ENCODE results near the gene RGSL1.

The RGSL1 gene

GRCh38 chr1:182589931-182590330, 140.0 kb downstream of the RGSL1 start:
- no peak for DNase-seq

- peak; percentile 63 for DNase-seq
Observed at GRCh38 chr1:182595641-182596240, 145.8 kb downstream of the RGSL1 start.

GRCh38 chr1:182596934-182597333, 147.0 kb downstream of the RGSL1 start:
- DNase-seq = no peak

GRCh38 chr1:182598296-182598695, 148.3 kb downstream of the RGSL1 start:
- DNase-seq = no peak

GRCh38 chr1:182599339-182599738, 149.4 kb downstream of the RGSL1 start:
- no peak for DNase-seq

- DNase-seq = no peak
Observed at GRCh38 chr1:182600036-182600713, 150.2 kb downstream of the RGSL1 start.

- no peak for DNase-seq
Observed at GRCh38 chr1:182600745-182601415, 150.9 kb downstream of the RGSL1 start.

GRCh38 chr1:182601416-182601786, 151.5 kb downstream of the RGSL1 start:
- DNase-seq = peak; percentile 79

GRCh38 chr1:182601913-182602312, 152.0 kb downstream of the RGSL1 start:
- DNase-seq = no peak

- DNase-seq = peak; percentile 67
Observed at GRCh38 chr1:182602935-182603645, 153.1 kb downstream of the RGSL1 start.

- DNase-seq = peak; percentile 25
Observed at GRCh38 chr1:182603646-182604174, 153.8 kb downstream of the RGSL1 start.

GRCh38 chr1:182604175-182605164, 154.5 kb downstream of the RGSL1 start, which contains the start of gene RGS16:
TSS of gene RGS16 (minus strand) at chr1:182604389. CDS start at chr1:182604259, 130 bp downstream.
- peak; percentile 97 for DNase-seq

- DNase-seq = no peak
Observed at GRCh38 chr1:182607566-182607965, 157.6 kb downstream of the RGSL1 start.

GRCh38 chr1:182608236-182608635, 158.3 kb downstream of the RGSL1 start:
- no peak for DNase-seq

- DNase-seq = no peak
Observed at GRCh38 chr1:182608845-182609610, 159.1 kb downstream of the RGSL1 start.
